LNCAP (cell line): ENCODE data around the gene LMNTD1.

Experiments used
- CTCF ChIP-seq: fragments of 450-650 bp; IDR thresholded peaks from 2 replicates; pipeline ENCODE4 v1.5.1; 2017; ENCODE audit warnings: mild to moderate bottlenecking

Gene LMNTD1

GRCh38 chr12:25553098-25553497, at the start of gene LMNTD1:
TSS of gene LMNTD1 (minus strand) at chr12:25553283. CDS start at chr12:25552959, 324 bp downstream.
- TF ChIP-seq CTCF = no peak

- no peak for TF ChIP-seq CTCF
Observed at GRCh38 chr12:25598956-25599355, 45.9 kb upstream of the LMNTD1 start.

GRCh38 chr12:25594376-25594775, 41.3 kb upstream of the LMNTD1 start:
- TF ChIP-seq CTCF = no peak

GRCh38 chr12:25592725-25593495, 39.8 kb upstream of the LMNTD1 start:
- no peak for TF ChIP-seq CTCF

- TF ChIP-seq CTCF = no peak
Observed at GRCh38 chr12:25591144-25591543, 38.1 kb upstream of the LMNTD1 start.

- TF ChIP-seq CTCF = no peak
Observed at GRCh38 chr12:25590011-25590721, 37.1 kb upstream of the LMNTD1 start.

- TF ChIP-seq CTCF = no peak
Observed at GRCh38 chr12:25587346-25587745, 34.3 kb upstream of the LMNTD1 start.
